GM23248 (cell line): Measurements from ENCODE around the gene JMY. TPM values are rescaled to one million over a fixed set of nuclear protein-coding genes. Genes with fewer than 3 reads are reported as not detected.

Source experiments
- DNase-seq: peaks from one replicate; pipeline ENCODE4 v3.0.0-alpha.2; 2015
- H2AFZ ChIP-seq: fragments of 200-600 bp; sonication (generic); 2 replicates; pipeline ENCODE4 v1.6.1; 2016; ENCODE audit warnings: antibody characterized with exemption
- H3F3A ChIP-seq: fragments of 200-600 bp; sonication (generic); 2 replicates; pipeline ENCODE4 v1.6.1; 2016; ENCODE audit warnings: mild to moderate bottlenecking, antibody characterized with exemption, mixed run types; ENCODE audit not compliant: insufficient read depth
- H3K27ac ChIP-seq: fragments of 200-600 bp; sonication (generic); 2 replicates; pipeline ENCODE4 v1.5.1; 2016; ENCODE audit warnings: mild to moderate bottlenecking
- H3K27me3 ChIP-seq: fragments of 200-600 bp; sonication (generic); replicated peaks from 2 replicates; pipeline ENCODE4 v1.6.1; 2016; ENCODE audit warnings: mild to moderate bottlenecking; ENCODE audit not compliant: insufficient read depth
- H3K36me3 ChIP-seq: fragments of 200-600 bp; sonication (generic); 2 replicates; pipeline ENCODE4 v1.6.1; 2016; ENCODE audit warnings: low read depth, mild to moderate bottlenecking
- H3K4me1 ChIP-seq: fragments of 200-600 bp; sonication (generic); 2 replicates; pipeline ENCODE4 v1.6.1; 2016; ENCODE audit warnings: mild to moderate bottlenecking; ENCODE audit not compliant: insufficient read depth
- H3K4me2 ChIP-seq: fragments of 200-600 bp; sonication (generic); one replicate; pipeline ENCODE4 v1.6.1; 2016; ENCODE audit warnings: mild to moderate bottlenecking; ENCODE audit not compliant: unreplicated experiment
- H3K4me3 ChIP-seq: fragments of 200-600 bp; sonication (generic); 2 replicates; pipeline ENCODE4 v1.5.1; 2016; ENCODE audit warnings: mild to moderate bottlenecking
- H3K79me2 ChIP-seq: fragments of 200-600 bp; sonication (generic); 2 replicates; pipeline ENCODE4 v1.6.1; 2016; ENCODE audit warnings: mild to moderate bottlenecking; ENCODE audit not compliant: insufficient read depth
- H3K9ac ChIP-seq: fragments of 200-600 bp; sonication (generic); 2 replicates; pipeline ENCODE4 v1.6.1; 2016; ENCODE audit warnings: mild to moderate bottlenecking
- H3K9me2 ChIP-seq: fragments of 200-600 bp; sonication (generic); 2 replicates; pipeline ENCODE4 v1.6.1; 2016; ENCODE audit warnings: mixed run types, mild to moderate bottlenecking, moderate library complexity; ENCODE audit not compliant: insufficient read depth
- H3K9me3 ChIP-seq: fragments of 200-600 bp; sonication (generic); one replicate; pipeline ENCODE4 v1.6.1; 2017; ENCODE audit warnings: low read depth
- H4K20me1 ChIP-seq: fragments of 200-600 bp; sonication (generic); 2 replicates; pipeline ENCODE4 v1.6.0; 2016; ENCODE audit not compliant: insufficient read depth
- EZH2 ChIP-seq: fragments of 200-600 bp; sonication (generic); IDR thresholded peaks from 2 replicates; pipeline ENCODE4 v1.6.1; 2018; ENCODE audit warnings: antibody characterized with exemption, mild to moderate bottlenecking; ENCODE audit not compliant: insufficient read depth, poor library complexity, severe bottlenecking
- EZH2phosphoT487 ChIP-seq: fragments of 200-600 bp; sonication (generic); IDR thresholded peaks from 2 replicates; pipeline ENCODE4 v1.6.1; 2018; ENCODE audit warnings: antibody characterized with exemption, moderate library complexity, mild to moderate bottlenecking, low read depth; ENCODE audit not compliant: insufficient read depth
- WGBS, 2 experiments: methylation state at CpG; one replicate each; pipeline ENCODE4 v1.1.6; 2015 to 2017; ENCODE audit warnings: low lambda C conversion rate in 2 of 2, low coverage in 1 of 2; ENCODE audit errors: missing lambda C conversion rate in 2 of 2; 5-methylcytosine and 5-hydroxymethylcytosine counted together
- in situ Hi-C: fragments of 300-500 bp; cut with MboI; formaldehyde crosslinking; loops from 2 replicates; pipeline ENCODE4 v1.15.0; 2020
- polyA plus RNA-seq: library from polyadenylated mRNA; unstranded; fragments of >200 nt; fragmentation: Nextera tagmentation; extraction: Ambion mirVana; gene quantifications from 2 replicates; pipeline ENCODE4 v1.2.1, GENCODE V29; 2016
- total RNA-seq: library from RNA; depleted of rRNA; stranded (reverse); fragments of >200 nt; shearing (Covaris generic); gene quantifications from 2 replicates; pipeline ENCODE4 v1.2.3, GENCODE V29; 2014

The JMY gene
- total and polyA plus RNA-seq, 2 experiments from 2014 or later, result 3.4 to 12.2 TPM

GRCh38 chr5:79255786-79256557 lies 20.0 kb downstream of the JMY start:
- no peaks in the 10 kb centered on the region for H3F3A ChIP-seq
- H3K27me3 ChIP-seq, result no peaks in the 10 kb centered on the region
- no peak overlapping the region for H3K4me2 ChIP-seq
- in situ Hi-C loops, result loop anchor here (25.0 kb wide), 1 partner anchor 206 kb away; no protein-coding TSS in a partner anchor
- H3K36me3 ChIP-seq, result no peaks in the 10 kb centered on the region
- peaks cover 70% of the 10 kb centered on the region for H3K79me2 ChIP-seq
- no peak overlapping the region for H3K4me3 ChIP-seq
- no peak for TF ChIP-seq EZH2
- H3K27ac ChIP-seq, result no peak overlapping the region
- H3K9me2 ChIP-seq, result no peaks in the 10 kb centered on the region
- WGBS, 2 experiments, result 86 to 90% methylated on average over 5 of the region's 5 CpGs
- H3K9ac ChIP-seq, result no peak overlapping the region
- no peaks in the 10 kb centered on the region; the same call in none of the 2 replicates for H4K20me1 ChIP-seq
- H2AFZ ChIP-seq, result no peak overlapping the region
- H3K9me3 ChIP-seq, result no peaks in the 10 kb centered on the region
- DNase-seq, result peak; percentile 43
- peaks cover 4% of the 10 kb centered on the region for H3K4me1 ChIP-seq

GRCh38 chr5:79256563-79256962 lies 20.6 kb downstream of the JMY start:
- Histone ChIP-seq H3K27me3 (no peaks in the 10 kb centered on the region), H3K4me1 (peaks cover 4% of the 10 kb centered on the region), H2AFZ (no peak overlapping the region), H3K9me3 (no peaks in the 10 kb centered on the region), H3K4me2 (no peak overlapping the region), H3K36me3 (no peaks in the 10 kb centered on the region), H3K79me2 (peaks cover 75% of the 10 kb centered on the region), H3K9ac (no peak overlapping the region), H3K27ac (no peak overlapping the region), H3K9me2 (no peaks in the 10 kb centered on the region), H3K4me3 (no peak overlapping the region), H4K20me1 (no peaks in the 10 kb centered on the region; the same call in none of the 2 replicates), H3F3A (no peaks in the 10 kb centered on the region)
- in situ Hi-C loops, result loop anchor here (25.0 kb wide), 1 partner anchor 206 kb away; no protein-coding TSS in a partner anchor
- WGBS, 2 experiments, result 80 to 81% methylated on average over 4 of the region's 4 CpGs
- no peak for DNase-seq
- TF ChIP-seq EZH2 (no peak), EZH2phosphoT487 (no peak)

GRCh38 chr5:79257314-79257713 lies 21.4 kb downstream of the JMY start:
- H3K9me3 ChIP-seq, result no peaks in the 10 kb centered on the region
- no peak overlapping the region for H3K4me3 ChIP-seq
- no peak overlapping the region for H2AFZ ChIP-seq
- no peak for DNase-seq
- no peak overlapping the region for H3K9ac ChIP-seq
- in situ Hi-C loops, result loop anchor here (25.0 kb wide), 1 partner anchor 205 kb away; no protein-coding TSS in a partner anchor
- H3K36me3 ChIP-seq, result no peaks in the 10 kb centered on the region
- H3K4me2 ChIP-seq, result no peak overlapping the region
- no peak overlapping the region for H3K27ac ChIP-seq
- WGBS, 2 experiments, result 92 to 94% methylated on average over 6 of the region's 6 CpGs
- no peak for TF ChIP-seq EZH2phosphoT487
- no peak for TF ChIP-seq EZH2
- peaks cover 74% of the 10 kb centered on the region for H3K79me2 ChIP-seq
- no peaks in the 10 kb centered on the region for H3K27me3 ChIP-seq
- peaks cover 4% of the 10 kb centered on the region for H3K4me1 ChIP-seq
- no peaks in the 10 kb centered on the region for H3F3A ChIP-seq
- no peaks in the 10 kb centered on the region; the same call in none of the 2 replicates for H4K20me1 ChIP-seq
- no peaks in the 10 kb centered on the region for H3K9me2 ChIP-seq

- Histone ChIP-seq H3K4me3 (no peak overlapping the region), H2AFZ (no peak overlapping the region), H3K27me3 (no peaks in the 10 kb centered on the region), H3K9me3 (no peaks in the 10 kb centered on the region), H3K27ac (no peak overlapping the region), H3K9ac (no peak overlapping the region), H3F3A (no peaks in the 10 kb centered on the region), H3K79me2 (peaks cover 68% of the 10 kb centered on the region), H4K20me1 (no peaks in the 10 kb centered on the region; the same call in none of the 2 replicates), H3K9me2 (no peaks in the 10 kb centered on the region), H3K4me2 (no peak overlapping the region), H3K36me3 (no peaks in the 10 kb centered on the region), H3K4me1 (peaks cover 4% of the 10 kb centered on the region)
- WGBS, 2 experiments, result 97 to 98% methylated on average over 4 of the region's 4 CpGs
- DNase-seq, result no peak
- in situ Hi-C loops, result loop anchor here (25.0 kb wide), 1 partner anchor 204 kb away; no protein-coding TSS in a partner anchor
- TF ChIP-seq EZH2phosphoT487, result no peak
- TF ChIP-seq EZH2, result no peak
Measured at GRCh38 chr5:79258801-79259200, 22.9 kb downstream of the JMY start.
